ENCODE measurements around the gene HSF5. TPM values are rescaled to one million over a fixed set of nuclear protein-coding genes. Genes with fewer than 3 reads are reported as not detected.
A peak's percentile ranks its signal among the peaks of the same experiment; 100 is the strongest.

Gene HSF5
- total RNA-seq, 2 donors from 2014 or later = 2.0 to 3.9 TPM

GRCh38 chr17:58376472-58377000 lies 111.7 kb downstream of the HSF5 start:
- no peaks in the 10 kb centered on the region for H3K36me3 Mint-ChIP-seq
- H3K27ac Mint-ChIP-seq = no peak overlapping the region
- ATAC-seq (no peak), DNase-seq (ENCODE audit: low spot score in 2 of 2) (no peak)
- H3K9me3 Mint-ChIP-seq = no peaks in the 10 kb centered on the region

GRCh38 chr17:58375811-58376210 lies 112.4 kb downstream of the HSF5 start:
- no peaks in the 10 kb centered on the region for H3K36me3 Mint-ChIP-seq
- DNase-seq (ENCODE audit: low spot score in 2 of 2) (no peak), ATAC-seq (no peak)

GRCh38 chr17:58375256-58375655 lies 113.0 kb downstream of the HSF5 start:
- DNase-seq (ENCODE audit: low spot score in 2 of 2) = no peak
- no peak for ATAC-seq
- Mint-ChIP-seq H3K9me3 (no peaks in the 10 kb centered on the region), H3K27ac (no peak overlapping the region), H3K36me3 (no peaks in the 10 kb centered on the region)

More at GRCh38 chr17:58375811-58376210, 112.4 kb downstream of the HSF5 start:
- Mint-ChIP-seq H3K27ac (no peak overlapping the region), H3K9me3 (no peaks in the 10 kb centered on the region)

- no peak for ATAC-seq
- DNase-seq (ENCODE audit: low spot score in 2 of 2) = no peak
- Mint-ChIP-seq H3K9me3 (no peaks in the 10 kb centered on the region), H3K36me3 (no peaks in the 10 kb centered on the region), H3K27ac (no peak overlapping the region)
These were observed 114.3 kb downstream of the HSF5 start for GRCh38 chr17:58373923-58374322.

GRCh38 chr17:58373003-58373402 lies 115.2 kb downstream of the HSF5 start:
- DNase-seq (ENCODE audit: low spot score in 2 of 2) = no peak
- Mint-ChIP-seq H3K27ac (no peak overlapping the region), H3K36me3 (no peaks in the 10 kb centered on the region), H3K9me3 (no peaks in the 10 kb centered on the region)
- ATAC-seq = no peak

GRCh38 chr17:58371300-58371950 lies 116.8 kb downstream of the HSF5 start:
- Mint-ChIP-seq H3K27ac (peak overlapping the region in 1 of 2 donors; percentile 44), H3K9me3 (no peaks in the 10 kb centered on the region), H3K36me3 (no peaks in the 10 kb centered on the region)
- no peak for DNase-seq (ENCODE audit: low spot score in 2 of 2)
- ATAC-seq = no peak

GRCh38 chr17:58370716-58371115 lies 117.5 kb downstream of the HSF5 start:
- Mint-ChIP-seq H3K27ac (peak overlapping the region; percentile 51 to 73), H3K9me3 (no peaks in the 10 kb centered on the region), H3K36me3 (no peaks in the 10 kb centered on the region)
- no peak for DNase-seq (ENCODE audit: low spot score in 2 of 2)
- no peak for ATAC-seq

- Mint-ChIP-seq H3K27ac (peak overlapping the region; percentile 51 to 73), H3K9me3 (no peaks in the 10 kb centered on the region), H3K36me3 (no peaks in the 10 kb centered on the region)
- no peak for DNase-seq (ENCODE audit: low spot score in 2 of 2)
- ATAC-seq = no peak
These were observed 117.9 kb downstream of the HSF5 start for GRCh38 chr17:58370309-58370708.

Other genes with a start within 250 kb of the HSF5 start
- under 1 TPM; 0.16 to 0.19 TPM for gene LPO, start 249.8 kb downstream of the HSF5 start, total RNA-seq
- not detected for gene MPO, start 207.5 kb downstream of the HSF5 start, total RNA-seq
- gene TSPOAP1, start 159.6 kb downstream of the HSF5 start, total RNA-seq = 100 to 1,000 TPM in 1 of 2 donors, 10 to 100 TPM in 1; 19.2 to 123 TPM
- 100 to 1,000 TPM; 105 to 141 TPM for gene SUPT4H1, start 136.2 kb downstream of the HSF5 start, total RNA-seq
- 1 to 10 TPM; 2.5 to 2.9 TPM for gene RNF43, start 70.9 kb downstream of the HSF5 start, total RNA-seq
- gene MTMR4, start 26.2 kb upstream of the HSF5 start, total RNA-seq = 10 to 100 TPM; 55.2 to 73.3 TPM
- gene TEX14, start 203.6 kb upstream of the HSF5 start, total RNA-seq = under 1 TPM; 0.18 to 0.98 TPM
- 10 to 100 TPM; 73.7 to 85.5 TPM for gene RAD51C, start 204.2 kb upstream of the HSF5 start, total RNA-seq